Breast epithelium (tissue), 4 donors: ENCODE data around the gene CCNF. TPM values are rescaled to one million over a fixed set of nuclear protein-coding genes. Genes with fewer than 3 reads are reported as not detected.

ENCODE experiments used
- DNase-seq, 2 donors: peaks; one replicate each; pipeline ENCODE4 v3.0.0-alpha.2; 2019; ENCODE audit warnings: low spot score in 2 of 2
- H3K27ac ChIP-seq, 2 donors: fragments of 200-600 bp; sonication (generic) in 1 of 2; one replicate each; pipeline ENCODE4 v1.5.1; 2016 to 2019; ENCODE audit warnings: mild to moderate bottlenecking in 1 of 2
- H3K27me3 ChIP-seq, 2 donors: fragments of 200-600 bp; sonication (generic) in 1 of 2; one replicate each; pipeline versions ENCODE4 v1.5.1 to v1.6.0; 2017 to 2019; ENCODE audit warnings: control low read depth in 1 of 2, mild to moderate bottlenecking in 1 of 2
- H3K36me3 ChIP-seq: fragments of 200-600 bp; one replicate; pipeline ENCODE4 v1.5.1; 2019
- H3K4me1 ChIP-seq, 2 donors: fragments of 200-600 bp; sonication (generic); one replicate each; pipeline ENCODE4 v1.5.1; 2016 to 2019; ENCODE audit warnings: control low read depth in 1 of 2
- H3K4me3 ChIP-seq, 3 donors: fragments of 200-600 bp; sonication (generic); 1 replicate in 2 of 3; 2 replicates in 1 of 3; pipeline ENCODE4 v1.5.1; 2016 to 2019; ENCODE audit warnings: mild to moderate bottlenecking in 3 of 3, moderate library complexity in 2 of 3
- H3K9me3 ChIP-seq, 2 donors: fragments of 200-600 bp; sonication (generic) in 1 of 2; one replicate each; pipeline ENCODE4 v1.5.1; 2016 to 2019; ENCODE audit warnings: control low read depth in 1 of 2
- CTCF ChIP-seq, 3 donors: fragments of 450-650 bp; IDR thresholded peaks; one replicate each; pipeline ENCODE4 v1.5.1; 2016 to 2017; ENCODE audit warnings: antibody characterized with exemption in 3 of 3, mild to moderate bottlenecking in 3 of 3, moderate library complexity in 3 of 3
- POLR2A ChIP-seq: fragments of 450-650 bp; IDR thresholded peaks from one replicate; pipeline ENCODE4 v1.6.1; 2016; ENCODE audit warnings: antibody characterized with exemption, mild to moderate bottlenecking, moderate library complexity
- POLR2AphosphoS5 ChIP-seq, 3 donors: sonication (generic); formaldehyde crosslinking; IDR thresholded peaks; one replicate each; pipeline ENCODE4 v1.6.1; 2017; ENCODE audit warnings: antibody characterized with exemption in 3 of 3
- intact Hi-C: fragments of 100-400 bp; cut with DNase I; formaldehyde crosslinking; loops from one replicate; pipeline ENCODE4 v1.15.1; 2023; ENCODE audit warnings: low total_unique reads
- total RNA-seq, 3 donors: library from RNA; depleted of rRNA; stranded (reverse); fragments of >200 nt; gene quantifications; one replicate each; pipeline ENCODE4 v1.1.0, GENCODE V29; 2016

The CCNF gene
- total RNA-seq, 3 donors from 2014 or later: 1.6 to 2.9 (median 2.7) TPM

DNA sequence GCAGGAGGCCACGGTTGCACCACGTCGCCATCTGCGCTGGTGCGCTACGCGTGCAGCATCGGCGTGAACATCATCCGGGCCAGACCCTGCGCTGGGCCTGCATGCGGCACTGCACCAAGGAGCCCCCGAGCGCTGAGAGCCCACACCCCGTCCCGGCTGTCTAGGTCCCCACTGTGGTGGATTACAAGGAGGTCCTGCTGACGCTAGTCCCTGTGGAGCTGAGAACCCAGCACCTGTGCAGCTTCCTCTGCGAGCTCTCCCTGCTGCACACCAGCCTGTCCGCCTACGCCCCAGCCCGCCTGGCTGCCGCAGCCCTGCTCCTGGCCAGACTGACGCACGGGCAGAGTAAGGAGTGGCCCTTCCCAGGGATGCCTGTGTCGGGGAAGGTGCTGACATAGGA is 19.9 kb downstream of the CCNF start:
- Histone ChIP-seq H3K4me3 (no peak overlapping the region), H3K27me3 (no peaks in the 10 kb centered on the region), H3K27ac (no peak overlapping the region), H3K4me1 (no peaks in the 10 kb centered on the region), H3K9me3 (no peaks in the 10 kb centered on the region), H3K36me3 (no peaks in the 10 kb centered on the region)
- no peak for TF ChIP-seq POLR2A
- TF ChIP-seq CTCF (IDR thresholded peaks at IDR 0.05): no peak
- intact Hi-C loops: no loop called here
- DNase-seq: no peak

- no peak for DNase-seq
- intact Hi-C loops: loop anchor here (5.0 kb wide), 1 partner anchor 373 kb away; no protein-coding TSS in a partner anchor
- no peaks in the 10 kb centered on the region for H3K9me3 ChIP-seq
- H3K27me3 ChIP-seq: no peaks in the 10 kb centered on the region
- no peak overlapping the region for H3K27ac ChIP-seq
- no peak overlapping the region for H3K4me3 ChIP-seq
- no peak for TF ChIP-seq POLR2AphosphoS5 (IDR thresholded peaks at IDR 0.05)
- no peak for TF ChIP-seq POLR2A
- TF ChIP-seq CTCF (IDR thresholded peaks at IDR 0.05): no peak
- H3K4me1 ChIP-seq: no peaks in the 10 kb centered on the region
- H3K36me3 ChIP-seq: no peaks in the 10 kb centered on the region
Observed at GRCh38 chr16:2450535-2450934, 21.3 kb downstream of the CCNF start.

DNA sequence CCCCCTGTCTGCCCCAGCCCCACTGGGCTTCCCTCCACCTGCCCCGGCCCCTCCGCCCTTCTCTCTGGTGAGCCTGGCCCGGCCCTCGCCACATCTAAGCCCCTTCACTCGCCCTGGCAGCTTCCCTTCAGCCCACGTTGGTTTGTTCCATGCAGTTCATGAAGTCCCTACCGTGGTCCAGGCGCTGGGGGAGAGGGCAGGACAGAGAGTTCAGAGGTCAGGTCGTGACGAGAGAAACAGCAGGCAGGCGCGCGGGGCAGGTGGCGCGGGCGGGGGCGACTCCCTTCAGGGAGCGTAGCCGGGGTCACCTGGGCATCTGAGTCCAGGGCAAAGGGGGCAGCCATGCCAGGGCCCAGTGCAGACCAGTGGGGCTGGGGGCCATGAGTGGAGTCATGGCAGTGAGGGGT is 21.7 kb downstream of the CCNF start:
- Histone ChIP-seq H3K4me3 (no peak overlapping the region), H3K27ac (no peak overlapping the region), H3K27me3 (no peaks in the 10 kb centered on the region), H3K4me1 (no peaks in the 10 kb centered on the region), H3K36me3 (no peaks in the 10 kb centered on the region), H3K9me3 (no peaks in the 10 kb centered on the region)
- no peak for TF ChIP-seq CTCF (IDR thresholded peaks at IDR 0.05)
- no peak for TF ChIP-seq POLR2A
- no peak for TF ChIP-seq POLR2AphosphoS5 (IDR thresholded peaks at IDR 0.05)
- DNase-seq: no peak
- intact Hi-C loops: loop anchor here (5.0 kb wide), 1 partner anchor 374 kb away; no protein-coding TSS in a partner anchor

- Histone ChIP-seq H3K27ac (no peak overlapping the region), H3K27me3 (no peaks in the 10 kb centered on the region), H3K4me1 (no peaks in the 10 kb centered on the region), H3K36me3 (no peaks in the 10 kb centered on the region), H3K9me3 (no peaks in the 10 kb centered on the region), H3K4me3 (no peak overlapping the region)
- intact Hi-C loops: loop anchor here (5.0 kb wide), 1 partner anchor 375 kb away; no protein-coding TSS in a partner anchor
- TF ChIP-seq POLR2AphosphoS5 (IDR thresholded peaks at IDR 0.05) (no peak), CTCF (IDR thresholded peaks at IDR 0.05) (no peak), POLR2A (no peak)
- no peak for DNase-seq
Observed at GRCh38 chr16:2451851-2452320, 22.6 kb downstream of the CCNF start.

GRCh38 chr16:2452650-2453049 is 23.4 kb downstream of the CCNF start:
- no peak overlapping the region for H3K27ac ChIP-seq

More at GRCh38 chr16:2452650-2453049, 23.4 kb downstream of the CCNF start:
- DNase-seq: no peak
- TF ChIP-seq POLR2A (no peak), CTCF (IDR thresholded peaks at IDR 0.05) (no peak), POLR2AphosphoS5 (IDR thresholded peaks at IDR 0.05) (no peak)
- intact Hi-C loops: loop anchor here (5.0 kb wide), 1 partner anchor 375 kb away; no protein-coding TSS in a partner anchor
- no peaks in the 10 kb centered on the region for H3K27me3 ChIP-seq
- no peaks in the 10 kb centered on the region for H3K4me1 ChIP-seq
- no peaks in the 10 kb centered on the region for H3K36me3 ChIP-seq
- H3K4me3 ChIP-seq: no peak overlapping the region
- no peaks in the 10 kb centered on the region for H3K9me3 ChIP-seq
